ENCODE measurements around the gene CALML4. TPM values are rescaled to one million over a fixed set of nuclear protein-coding genes. Genes with fewer than 3 reads are reported as not detected.
A peak's percentile ranks its signal among the peaks of the same experiment; 100 is the strongest.
"Not testable (repeated sequence)": the region's sequence is repeated elsewhere in the genome, so short reads cannot be mapped to it uniquely, and the experiment has no call there.

CALML4 gene, protein sequence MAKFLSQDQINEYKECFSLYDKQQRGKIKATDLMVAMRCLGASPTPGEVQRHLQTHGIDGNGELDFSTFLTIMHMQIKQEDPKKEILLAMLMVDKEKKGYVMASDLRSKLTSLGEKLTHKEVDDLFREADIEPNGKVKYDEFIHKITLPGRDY
- total RNA-seq (2014; rRNA removed; shearing (Covaris generic)), result 3.7 and 6.5 TPM in 2 replicates
- 0.68 and 2.0 TPM in 2 replicates for polyA plus RNA-seq (2015; cell fraction: cytosol; rRNA removed)
- 17.4 and 19.0 TPM in 2 replicates for polyA plus RNA-seq (2015; cell fraction: nucleus; rRNA removed)

DNA sequence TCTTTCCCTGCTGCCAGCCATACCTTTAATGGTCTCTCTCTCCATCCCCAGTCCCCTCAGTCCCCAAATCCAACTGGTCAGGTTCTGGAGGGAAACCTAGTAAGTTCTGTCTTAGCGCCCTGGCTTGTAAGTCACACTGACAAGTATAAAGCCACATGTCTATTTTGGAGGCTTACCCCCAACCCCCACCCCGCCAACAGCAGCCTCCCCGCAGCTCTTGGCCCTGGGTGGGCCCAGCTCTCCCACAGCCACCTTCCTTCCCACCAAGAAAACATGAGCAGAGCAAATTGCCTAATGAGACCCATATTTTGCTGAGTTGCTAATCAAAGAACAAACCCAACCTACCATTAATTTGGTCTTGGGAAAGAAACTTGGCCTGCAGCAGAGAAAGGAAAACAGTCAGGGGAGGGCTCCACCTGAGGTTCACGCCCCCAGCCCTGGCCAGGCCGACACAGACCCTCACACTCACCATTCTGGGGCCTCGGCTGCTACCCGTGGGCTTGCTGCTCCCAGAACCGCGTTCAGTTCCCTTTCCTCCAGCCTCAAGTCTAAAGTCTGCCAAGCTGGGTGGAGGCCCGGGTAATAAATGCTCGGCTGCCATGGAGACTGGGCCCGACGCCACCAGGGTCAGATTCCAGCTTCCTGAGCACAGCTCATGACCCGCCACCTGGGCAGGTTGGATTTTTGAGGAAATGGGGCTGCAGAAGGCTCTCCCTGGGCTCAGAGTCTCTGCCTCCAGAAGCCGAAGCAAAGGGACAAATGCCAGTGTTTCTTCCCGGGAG is at the start of gene CALML4:
TSS of gene CALML4 (minus strand) at position 557 of the 782 bp plus-strand sequence. CDS start at position 472, 85 bp downstream.
- in situ Hi-C loops (cut with HindIII; ENCODE audit: low pct_unique_long_range_greater_than_20kb, low sequenced_read_pairs), result no loop called here
- no peak for DNase-seq (ENCODE audit: low read depth, low spot score)

DNA sequence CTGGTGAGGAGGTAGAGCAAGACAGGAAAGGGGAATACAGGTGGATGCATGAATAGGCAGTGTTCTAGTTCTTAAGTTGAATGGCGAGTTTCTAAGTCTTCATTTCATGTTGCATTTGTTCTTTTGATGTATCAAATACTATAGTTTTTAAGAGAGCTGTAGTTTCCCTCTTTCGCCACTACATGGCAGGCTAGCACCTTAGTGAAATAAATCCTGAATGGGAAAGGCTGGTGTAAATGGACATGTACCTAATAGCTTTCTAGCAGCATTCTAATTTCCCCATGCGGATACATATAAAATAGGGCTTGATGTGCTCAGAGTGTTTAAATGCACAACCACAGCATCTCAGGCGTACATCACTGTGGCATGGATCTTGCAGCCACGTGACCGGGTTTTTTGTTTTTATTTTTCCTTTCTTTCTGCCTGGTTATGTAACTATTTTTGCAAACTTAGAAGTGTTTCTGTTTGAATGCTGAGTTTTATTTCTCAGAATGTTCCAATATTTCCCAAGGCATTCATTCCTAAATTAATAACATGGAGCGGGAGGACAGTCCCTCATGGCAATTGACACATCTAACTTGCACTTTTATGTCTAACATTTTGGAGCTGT is 47.9 kb upstream of the CALML4 start:
- DNase-seq (ENCODE audit: low read depth, low spot score), result peak; percentile 91
- in situ Hi-C loops (cut with HindIII; ENCODE audit: low pct_unique_long_range_greater_than_20kb, low sequenced_read_pairs), result no loop called here

DNA sequence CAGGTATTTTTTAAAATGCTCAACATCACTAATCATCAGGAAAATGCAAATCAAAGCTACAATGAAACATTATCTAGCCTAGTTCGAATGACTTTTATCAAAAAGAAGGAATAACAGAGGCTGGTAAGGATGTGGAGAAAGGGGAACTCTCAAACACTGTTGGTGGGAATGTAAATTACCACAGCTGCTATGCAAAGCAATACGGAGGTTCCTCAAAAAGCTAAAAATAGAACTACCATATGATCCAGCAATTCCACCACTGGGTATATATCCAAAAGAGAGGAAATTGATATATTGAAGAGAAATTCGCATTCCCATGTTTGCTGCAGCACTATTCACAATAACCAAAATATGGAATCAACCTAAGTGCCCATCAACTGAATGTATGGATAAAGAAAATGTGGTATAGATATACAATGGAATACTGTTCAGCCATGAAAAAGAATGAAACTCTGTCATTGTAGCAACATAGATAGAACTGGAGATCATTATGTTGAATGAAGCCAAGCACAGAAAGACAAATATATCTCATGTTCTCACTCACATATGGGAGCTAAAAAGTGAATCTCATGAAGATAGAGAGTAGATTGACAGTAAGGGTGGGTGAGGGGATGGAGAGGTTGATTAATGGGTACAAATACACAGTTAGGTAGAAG is 44.1 kb upstream of the CALML4 start:
- in situ Hi-C loops (cut with HindIII; ENCODE audit: low pct_unique_long_range_greater_than_20kb, low sequenced_read_pairs), result no loop called here
- DNase-seq (ENCODE audit: low read depth, low spot score), result no peak

DNA sequence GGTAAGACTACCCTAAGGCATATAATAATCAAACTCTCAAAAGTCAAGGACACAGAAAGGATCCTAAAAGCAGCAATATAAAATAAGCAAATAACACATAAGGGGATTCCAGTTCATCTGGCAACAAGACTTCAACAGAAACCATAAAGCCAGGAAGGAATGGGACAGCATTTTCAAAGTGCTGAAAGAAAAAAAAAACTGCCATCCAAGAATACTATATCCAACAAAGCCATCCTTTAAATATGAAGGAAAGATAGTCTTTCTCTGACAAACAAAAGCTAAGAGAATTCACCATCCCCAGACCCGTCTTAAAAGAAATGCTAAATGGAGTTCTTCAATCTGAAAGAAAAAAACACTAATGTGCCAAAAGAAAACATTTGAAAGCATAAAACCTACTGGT is 39.1 kb upstream of the CALML4 start:
- DNase-seq (ENCODE audit: low read depth, low spot score), result no peak
- in situ Hi-C loops (cut with HindIII; ENCODE audit: low pct_unique_long_range_greater_than_20kb, low sequenced_read_pairs), result no loop called here

DNA sequence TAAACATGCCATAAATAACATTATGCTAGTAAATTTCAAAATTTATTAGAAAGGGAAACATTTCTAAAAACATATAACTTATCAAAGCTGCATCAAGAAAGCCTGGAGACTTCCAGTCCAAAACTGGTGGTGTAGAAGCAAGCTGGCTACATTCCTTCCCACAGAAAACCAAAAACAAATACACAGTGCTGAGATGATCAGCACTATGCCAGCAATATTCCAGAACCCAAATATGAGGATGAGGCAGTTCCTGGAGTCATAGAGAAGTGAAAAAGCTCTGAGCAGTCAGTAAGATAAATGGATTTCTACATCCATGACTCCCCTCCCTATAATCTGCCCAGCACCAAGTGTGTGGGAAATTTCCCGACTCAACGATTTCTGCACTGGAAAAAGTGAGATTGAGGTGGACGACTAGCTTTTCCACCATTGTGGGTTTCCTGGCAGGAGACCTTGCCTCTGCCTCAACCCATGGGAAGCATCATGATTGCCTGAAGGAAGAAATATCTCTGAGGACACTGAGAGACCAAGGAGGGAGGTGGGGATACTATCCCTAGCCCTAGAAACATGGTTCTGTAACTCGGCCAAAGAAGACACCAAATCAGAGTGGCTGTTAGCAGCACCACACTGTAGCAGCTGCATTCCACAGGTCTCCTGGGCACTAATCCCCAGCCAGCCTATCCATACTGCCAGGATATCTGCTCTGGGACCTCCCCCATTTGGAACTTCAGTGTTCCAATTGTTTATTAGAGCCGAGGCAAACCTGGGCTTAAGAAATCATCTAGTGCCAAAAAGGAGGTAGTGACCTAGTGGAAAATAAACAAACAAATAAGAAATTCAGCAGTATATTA is 36.2 kb upstream of the CALML4 start:
- in situ Hi-C loops (cut with HindIII; ENCODE audit: low pct_unique_long_range_greater_than_20kb, low sequenced_read_pairs), result no loop called here

DNA sequence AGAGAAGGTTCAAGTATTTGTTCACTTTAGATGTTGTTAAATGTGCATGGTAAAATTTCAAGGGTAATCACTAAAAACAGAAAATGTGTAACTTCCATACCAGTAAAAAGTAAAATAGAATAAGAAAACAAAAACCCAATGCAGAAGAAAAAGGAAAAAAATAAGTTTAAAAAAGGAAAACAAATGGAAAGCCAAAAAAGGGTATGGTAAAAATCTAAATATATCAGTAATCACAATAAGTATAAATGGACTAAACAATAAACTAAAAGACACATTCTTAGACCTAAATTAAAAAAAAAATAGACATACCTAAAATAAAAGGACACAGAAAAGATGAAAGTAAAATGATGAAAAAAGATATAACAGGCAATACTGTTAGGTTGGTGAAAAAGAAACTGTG is 33.9 kb upstream of the CALML4 start:
- no peak for DNase-seq (ENCODE audit: low read depth, low spot score)
- in situ Hi-C loops (cut with HindIII; ENCODE audit: low pct_unique_long_range_greater_than_20kb, low sequenced_read_pairs), result no loop called here

More for the DNA sequence above, 36.2 kb upstream of the CALML4 start:
- no peak for DNase-seq (ENCODE audit: low read depth, low spot score)

DNA sequence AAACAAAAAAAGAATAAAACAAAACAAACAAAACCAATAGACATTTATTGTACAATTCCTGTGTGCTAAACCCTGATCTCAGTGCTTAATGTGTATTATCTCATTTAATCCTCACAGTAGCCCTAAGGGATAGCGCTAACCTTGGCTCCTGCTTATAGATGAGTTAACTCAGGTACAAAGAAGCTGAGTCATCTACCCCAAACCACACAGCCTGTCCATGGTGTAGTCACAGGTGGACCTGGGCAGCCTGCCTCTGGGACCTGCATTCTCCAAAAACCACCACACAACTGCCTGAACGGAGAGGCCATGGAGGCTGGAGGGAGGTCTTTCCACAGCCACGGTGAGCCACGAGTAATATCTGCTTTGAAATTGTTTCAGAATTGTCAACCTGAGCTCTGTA is 29.9 kb upstream of the CALML4 start:
- in situ Hi-C loops (cut with HindIII; ENCODE audit: low pct_unique_long_range_greater_than_20kb, low sequenced_read_pairs), result no loop called here

DNA sequence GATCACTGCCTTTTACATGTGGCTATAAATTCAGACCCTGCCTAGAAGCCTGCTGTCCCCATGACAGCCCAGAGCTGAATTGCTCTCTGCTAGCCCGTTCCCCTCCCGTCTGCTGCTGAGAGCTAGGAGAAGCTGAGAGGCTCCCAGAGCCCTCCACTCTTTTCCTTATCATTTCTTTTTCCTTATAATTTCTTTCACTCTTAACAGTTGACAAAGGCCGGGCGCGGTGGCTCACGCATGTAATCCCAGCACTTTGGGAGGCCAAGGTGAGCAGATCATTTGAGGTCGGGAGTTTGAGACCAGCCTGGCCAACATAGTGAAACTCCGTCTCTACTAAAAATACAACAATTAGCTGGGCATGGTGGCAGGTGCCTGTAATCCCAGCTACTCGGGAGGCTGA is 29.4 kb upstream of the CALML4 start:
- in situ Hi-C loops (cut with HindIII; ENCODE audit: low pct_unique_long_range_greater_than_20kb, low sequenced_read_pairs); DNase-seq (ENCODE audit: low read depth, low spot score): not testable (repeated sequence)

More for the DNA sequence above, 29.9 kb upstream of the CALML4 start:
- DNase-seq (ENCODE audit: low read depth, low spot score), result no peak

DNA sequence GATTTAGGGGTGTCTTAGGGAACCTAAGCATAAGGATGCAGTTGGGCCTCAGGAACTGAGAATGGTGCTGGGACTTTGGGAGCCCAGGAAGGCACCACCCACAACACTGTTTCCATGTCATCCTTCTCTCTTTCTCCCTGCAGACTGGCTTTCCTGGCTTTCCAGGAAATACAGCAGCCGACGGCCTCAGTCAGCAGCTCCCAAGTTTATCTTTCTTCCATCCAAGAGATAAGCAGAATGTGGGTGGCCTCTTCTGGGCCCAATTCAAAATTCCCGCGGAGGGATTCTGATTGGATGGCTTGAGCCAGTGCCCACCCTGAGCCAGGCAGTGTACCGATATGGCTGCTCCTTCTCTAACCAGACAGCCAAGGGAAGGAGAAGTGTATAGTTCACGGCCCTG is 28.9 kb upstream of the CALML4 start:
- DNase-seq (ENCODE audit: low read depth, low spot score), result no peak
- in situ Hi-C loops (cut with HindIII; ENCODE audit: low pct_unique_long_range_greater_than_20kb, low sequenced_read_pairs), result no loop called here

DNA sequence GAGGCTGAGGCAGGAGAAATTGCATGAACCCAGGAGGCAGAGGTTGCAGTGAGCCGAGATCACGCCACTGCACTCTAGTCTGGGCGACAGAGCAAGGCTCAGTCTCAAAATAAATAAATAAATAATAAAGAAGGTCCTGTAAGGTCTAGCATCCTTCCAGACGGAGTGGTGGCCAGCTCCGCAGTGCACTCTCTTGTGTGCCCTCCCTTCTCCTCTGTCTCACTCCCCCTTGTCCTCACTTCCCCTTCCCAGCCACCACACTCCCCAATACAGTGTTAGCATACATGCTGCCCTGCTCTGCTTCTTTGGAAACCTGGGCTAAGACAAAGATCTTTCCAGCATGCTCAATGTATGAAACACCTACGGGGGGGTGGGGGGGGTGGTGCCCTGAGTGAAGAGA is 27.8 kb upstream of the CALML4 start:
- no peak for DNase-seq (ENCODE audit: low read depth, low spot score)
- in situ Hi-C loops (cut with HindIII; ENCODE audit: low pct_unique_long_range_greater_than_20kb, low sequenced_read_pairs), result no loop called here

DNA sequence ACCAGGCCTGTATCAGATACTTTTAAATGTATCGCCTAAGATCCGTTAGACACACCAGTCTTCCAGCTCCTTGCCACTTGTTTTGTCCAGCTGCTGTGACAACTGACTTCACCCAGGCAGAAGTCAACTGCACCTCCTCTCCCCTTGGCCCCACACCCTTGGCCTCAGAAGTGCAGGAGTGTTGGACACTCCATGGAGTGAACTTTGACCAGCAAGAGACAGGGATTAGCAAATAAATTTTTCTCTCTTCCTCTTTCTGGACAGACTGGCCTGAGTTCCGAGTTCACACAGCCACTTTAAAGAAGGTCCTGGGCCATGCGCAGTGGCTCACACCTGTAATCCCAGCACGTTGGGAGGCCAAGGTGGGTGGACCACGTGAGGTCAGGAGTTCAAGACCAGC is 27.3 kb upstream of the CALML4 start:
- DNase-seq (ENCODE audit: low read depth, low spot score), result no peak
- in situ Hi-C loops (cut with HindIII; ENCODE audit: low pct_unique_long_range_greater_than_20kb, low sequenced_read_pairs), result no loop called here

DNA sequence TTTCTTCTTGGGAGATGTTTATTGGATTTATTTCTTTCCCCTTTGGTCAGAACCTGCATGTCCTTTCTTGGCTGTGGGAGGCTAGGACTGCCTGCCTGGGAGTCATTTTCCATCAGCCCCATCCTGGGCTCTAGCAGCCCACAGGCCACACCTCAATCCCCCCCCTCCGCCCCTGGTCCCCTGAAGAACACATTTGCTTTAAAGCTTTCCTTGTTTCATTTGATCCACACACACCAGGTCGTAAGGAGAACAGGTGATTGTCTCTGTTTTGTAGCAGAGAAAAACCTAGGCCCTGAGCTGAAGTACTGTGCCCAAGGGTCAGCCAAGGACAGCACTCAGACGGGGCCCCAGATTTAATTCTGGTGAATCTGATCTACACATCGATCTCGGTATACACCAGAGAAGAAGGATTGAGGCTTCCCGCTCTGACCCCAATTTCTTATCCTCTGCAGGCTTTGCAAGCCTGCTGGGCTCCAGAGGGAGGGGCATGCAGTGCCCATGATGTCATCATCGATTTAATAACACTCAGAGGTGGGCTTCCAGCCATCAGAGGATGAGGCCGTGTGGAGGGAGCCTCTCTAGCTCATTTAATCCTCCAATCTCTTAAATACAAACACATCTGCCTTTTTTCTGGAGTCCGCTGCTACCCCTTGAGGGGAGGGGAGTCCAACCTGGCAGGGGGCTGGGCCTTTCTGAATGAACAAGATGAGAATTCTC is 26.1 kb upstream of the CALML4 start:
- no peak for DNase-seq (ENCODE audit: low read depth, low spot score)
- in situ Hi-C loops (cut with HindIII; ENCODE audit: low pct_unique_long_range_greater_than_20kb, low sequenced_read_pairs), result no loop called here

DNA sequence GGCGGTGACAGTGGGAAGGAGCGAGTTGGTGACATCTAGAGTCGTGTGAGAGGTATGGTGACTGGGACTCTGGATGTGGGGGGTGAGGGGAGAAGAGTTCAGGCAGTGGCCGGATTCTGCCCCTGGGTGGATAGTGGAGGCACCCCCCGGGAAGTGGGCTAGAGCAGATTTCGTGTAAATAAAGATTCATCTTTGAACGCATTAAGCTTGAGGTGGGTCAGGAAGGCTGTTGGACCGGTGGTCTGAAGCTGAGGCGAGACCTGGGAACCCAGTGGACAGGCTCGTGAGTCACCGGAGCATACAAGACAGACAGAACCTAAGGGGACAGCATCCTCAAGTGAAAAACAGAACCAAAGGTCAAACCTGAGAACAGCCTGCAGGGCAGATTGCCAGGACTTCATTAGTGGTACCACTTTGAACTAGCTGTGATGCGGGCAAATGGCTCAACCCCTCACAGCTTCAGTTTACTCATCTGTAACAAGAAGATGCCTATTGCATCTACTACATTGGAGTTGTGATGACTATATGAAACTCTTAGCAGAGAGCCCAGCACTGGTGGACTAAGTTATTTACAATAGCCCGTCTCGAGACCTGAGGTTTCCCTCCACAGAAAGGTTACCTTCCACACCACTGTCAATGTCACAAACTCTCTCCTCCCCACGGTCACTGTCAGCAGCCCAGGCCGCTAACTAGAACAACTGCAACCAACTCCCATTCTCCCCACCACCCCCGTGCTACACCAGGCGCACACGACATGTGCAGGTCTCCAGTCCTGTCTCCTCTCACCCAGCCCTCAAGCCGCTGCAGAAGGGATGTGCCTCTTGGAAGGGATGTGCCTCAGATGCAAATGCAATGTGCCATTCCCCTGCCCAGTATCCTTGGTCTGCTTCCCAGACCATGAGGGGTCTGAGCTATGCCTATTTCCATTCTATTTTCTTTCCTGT is 25.3 kb upstream of the CALML4 start:
- in situ Hi-C loops (cut with HindIII; ENCODE audit: low pct_unique_long_range_greater_than_20kb, low sequenced_read_pairs), result no loop called here
- no peak for DNase-seq (ENCODE audit: low read depth, low spot score)

DNA sequence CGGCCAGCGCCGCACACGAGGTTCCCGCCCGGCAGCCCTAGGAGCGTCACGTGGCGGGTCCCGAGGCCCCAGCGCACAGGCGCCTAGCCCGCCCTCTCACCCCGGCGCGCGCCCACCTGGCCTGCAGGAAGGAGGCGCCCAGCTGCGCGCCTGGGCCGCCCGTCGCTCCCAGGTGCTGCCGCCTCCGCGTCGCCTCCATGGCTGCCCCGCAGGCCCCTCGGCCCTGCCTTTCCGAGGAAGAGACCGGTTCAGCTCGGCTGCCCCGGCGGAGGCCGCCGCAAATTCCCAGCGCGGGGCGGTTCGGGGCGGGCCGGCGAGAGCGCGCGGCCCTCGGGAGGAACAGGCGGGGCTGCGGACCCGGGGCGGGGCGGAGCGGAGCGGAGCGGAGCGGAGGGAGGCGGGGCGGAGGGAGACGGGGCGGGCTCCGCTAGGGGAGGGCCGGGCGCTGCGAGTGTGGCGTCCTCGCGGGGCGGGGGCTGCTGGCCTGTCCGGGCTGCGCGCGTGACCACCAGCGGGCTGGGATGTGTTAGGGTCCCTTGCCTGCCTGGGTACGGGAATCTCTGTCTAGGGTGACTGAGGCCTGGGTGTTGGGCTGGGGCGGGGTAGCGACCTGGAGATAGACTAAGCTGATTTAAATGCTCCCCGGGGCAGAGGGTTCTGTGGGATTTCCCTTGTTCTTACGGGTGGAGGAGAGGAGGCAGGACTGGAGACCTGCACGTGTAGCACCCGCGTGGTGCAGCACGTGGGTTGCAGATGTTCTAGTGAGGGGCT is 24.4 kb upstream of the CALML4 start, which contains the start of gene CLN6:
TSS of gene CLN6 (minus strand) at position 343 of the 771 bp plus-strand sequence. CDS start at position 199, 144 bp downstream.
- in situ Hi-C loops (cut with HindIII; ENCODE audit: low pct_unique_long_range_greater_than_20kb, low sequenced_read_pairs), result no loop called here
- DNase-seq (ENCODE audit: low read depth, low spot score), result peak; percentile 84

DNA sequence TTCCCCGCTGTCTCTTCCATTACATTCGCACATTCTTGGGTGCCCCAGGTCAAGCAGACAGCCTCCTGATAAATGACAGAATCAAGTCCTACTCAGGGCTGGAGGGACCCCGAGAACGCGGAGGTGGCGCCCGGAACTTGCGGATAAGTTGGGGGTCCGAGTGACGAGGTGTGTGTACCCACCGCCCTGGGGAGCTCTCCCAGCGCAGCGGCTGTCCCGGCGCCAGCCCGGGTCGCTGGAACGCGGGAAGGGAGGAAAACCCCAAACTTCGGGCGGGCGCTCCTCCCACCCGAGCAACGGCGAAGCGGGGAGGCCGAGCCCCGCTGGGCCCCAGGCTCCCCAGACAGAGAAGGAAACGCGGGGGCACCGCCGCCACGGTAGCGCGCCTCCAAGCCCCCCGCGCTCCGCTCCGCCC is 23.8 kb upstream of the CALML4 start:
- DNase-seq (ENCODE audit: low read depth, low spot score), result no peak
- in situ Hi-C loops (cut with HindIII; ENCODE audit: low pct_unique_long_range_greater_than_20kb, low sequenced_read_pairs), result no loop called here
